GM18870 (cell line): ENCODE measurements around the gene FGF12.

Experiments used
- ATAC-seq: cut with Tn5 transposase; IDR thresholded peaks from one replicate; pipeline ENCODE4 v1.9.1; 2021; ENCODE audit warnings: moderate library complexity; ENCODE audit not compliant: unreplicated experiment

FGF12 gene

GRCh38 chr3:192365571-192365970, 361.8 kb downstream of the FGF12 start:
- ATAC-seq = no peak

- no peak for ATAC-seq
Measured at GRCh38 chr3:192364316-192364715, 363.0 kb downstream of the FGF12 start.

GRCh38 chr3:192354687-192355086, 372.7 kb downstream of the FGF12 start:
- no peak for ATAC-seq

GRCh38 chr3:192352142-192352541, 375.2 kb downstream of the FGF12 start:
- no peak for ATAC-seq

- no peak for ATAC-seq
Measured at GRCh38 chr3:192351441-192351840, 375.9 kb downstream of the FGF12 start.

- ATAC-seq = no peak
Measured at GRCh38 chr3:192340031-192340430, 387.3 kb downstream of the FGF12 start.

- no peak for ATAC-seq
Measured at GRCh38 chr3:192339214-192339613, 388.1 kb downstream of the FGF12 start.

GRCh38 chr3:192336286-192336685, 391.1 kb downstream of the FGF12 start:
- ATAC-seq = no peak

- no peak for ATAC-seq
Measured at GRCh38 chr3:192332386-192333291, 394.7 kb downstream of the FGF12 start.

GRCh38 chr3:192331749-192332385, 395.5 kb downstream of the FGF12 start:
- peak; percentile 76 for ATAC-seq

GRCh38 chr3:192326656-192327055, 400.7 kb downstream of the FGF12 start:
- ATAC-seq = no peak

- ATAC-seq = no peak
Measured at GRCh38 chr3:192317564-192317963, 409.8 kb downstream of the FGF12 start.

- no peak for ATAC-seq
Measured at GRCh38 chr3:192313605-192314004, 413.7 kb downstream of the FGF12 start.

- ATAC-seq = no peak
Measured at GRCh38 chr3:192307631-192308030, 419.7 kb downstream of the FGF12 start.

GRCh38 chr3:192303235-192303634, 424.1 kb downstream of the FGF12 start:
- ATAC-seq = no peak

GRCh38 chr3:192302721-192303120, 424.6 kb downstream of the FGF12 start:
- no peak for ATAC-seq

GRCh38 chr3:192299921-192300320, 427.4 kb downstream of the FGF12 start:
- ATAC-seq = no peak

GRCh38 chr3:192296845-192297244, 430.5 kb downstream of the FGF12 start:
- no peak for ATAC-seq

- no peak for ATAC-seq
Measured at GRCh38 chr3:192284443-192285072, 442.8 kb downstream of the FGF12 start.

- ATAC-seq = no peak
Measured at GRCh38 chr3:192281207-192281880, 446.0 kb downstream of the FGF12 start.

GRCh38 chr3:192279664-192280063, 447.7 kb downstream of the FGF12 start:
- no peak for ATAC-seq
